GM03348 (cell line): ENCODE measurements around the gene SMARCA2.

ENCODE experiments used
- DNase-seq: peaks from one replicate; pipeline ENCODE4 v3.0.0; 2012; ENCODE audit warnings: low spot score

SMARCA2 gene

DNA sequence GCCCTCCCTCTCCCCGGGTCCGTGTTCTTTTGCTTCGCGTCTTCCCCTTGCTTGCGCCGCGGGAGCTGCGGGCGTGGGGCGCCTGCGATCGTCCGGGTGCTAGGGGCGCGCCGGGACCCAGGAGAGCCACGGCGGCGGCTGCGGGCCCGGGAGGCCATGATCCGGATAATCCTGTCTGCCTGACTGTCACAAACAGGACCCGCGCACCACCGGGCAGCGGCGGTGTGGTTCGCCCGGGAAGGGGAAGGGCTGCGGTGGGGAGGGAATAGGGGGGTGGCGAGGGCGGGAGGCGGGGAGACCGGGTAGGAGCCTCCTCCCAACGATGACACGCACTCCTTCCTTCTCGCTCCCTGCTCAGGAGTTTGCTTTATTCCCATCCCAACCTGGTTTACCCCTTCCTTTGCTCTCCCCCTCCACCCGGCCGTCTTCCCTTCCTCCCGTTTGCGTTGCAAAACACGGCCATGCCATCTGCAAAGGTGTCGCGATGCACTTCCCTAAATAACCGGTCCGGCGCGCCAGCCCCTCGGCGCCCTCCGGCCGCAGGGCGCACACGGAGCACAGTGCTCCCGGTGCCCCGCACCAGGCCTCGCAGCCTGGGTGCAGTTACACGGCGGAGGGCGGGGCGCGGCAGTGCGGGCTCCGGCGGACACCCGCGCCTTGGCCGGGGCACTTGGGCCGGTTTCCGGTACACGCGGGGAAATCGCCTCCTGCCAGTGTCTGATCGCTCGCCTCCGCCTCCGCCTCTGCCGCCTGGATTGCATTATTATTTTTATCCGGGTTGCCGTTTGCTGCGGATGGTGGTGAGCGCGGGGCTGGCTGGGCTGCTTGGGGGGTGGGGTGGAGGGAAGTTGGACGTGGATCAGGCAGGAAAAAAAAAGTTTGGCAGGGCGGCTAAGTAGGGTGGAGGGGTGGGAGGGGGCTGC lies 1.5 kb downstream of the SMARCA2 start:
- peak; percentile 94 for DNase-seq

DNA sequence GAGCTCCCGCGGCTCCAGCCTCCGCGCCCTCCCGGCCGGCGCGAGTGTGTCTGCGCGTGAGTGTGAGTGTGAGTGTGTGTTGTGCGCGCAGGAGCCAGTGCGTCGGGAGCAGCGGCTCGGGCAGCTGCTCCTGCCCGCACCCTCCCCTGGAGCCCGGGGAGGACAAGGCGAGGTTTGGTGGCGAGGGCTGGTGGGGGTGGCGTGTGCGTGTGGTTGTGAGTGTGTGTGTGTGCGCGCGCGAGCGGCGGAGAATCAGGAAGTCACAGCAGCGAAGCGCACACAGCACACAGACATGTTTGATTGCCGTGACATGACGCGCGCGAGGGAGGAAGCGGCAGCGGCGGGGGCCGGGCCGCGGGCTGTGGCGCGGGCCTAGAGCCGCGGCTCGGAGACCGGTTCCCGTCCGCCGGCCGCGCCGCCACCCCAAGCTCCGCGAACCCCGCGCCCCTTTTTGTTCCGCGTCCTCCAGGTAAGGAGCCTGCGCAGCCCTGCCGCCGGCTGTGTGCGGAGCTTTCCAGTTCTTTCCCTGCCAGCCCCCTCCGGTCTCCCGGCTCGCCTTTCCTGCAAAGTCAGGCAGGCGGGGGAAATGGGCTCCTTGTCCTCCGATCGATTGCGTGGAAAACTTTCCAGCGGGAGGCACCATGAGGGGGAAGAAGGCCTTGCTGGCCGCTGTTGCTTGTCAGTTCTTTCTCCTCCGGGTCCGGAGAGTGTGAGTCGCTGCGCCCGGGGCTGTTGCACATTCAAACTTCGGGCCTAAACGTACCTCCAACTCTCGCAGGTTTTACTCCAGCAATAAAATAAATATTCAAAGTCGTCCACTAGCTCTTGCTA lies 2.4 kb downstream of the SMARCA2 start:
- DNase-seq: peak; percentile 82

DNA sequence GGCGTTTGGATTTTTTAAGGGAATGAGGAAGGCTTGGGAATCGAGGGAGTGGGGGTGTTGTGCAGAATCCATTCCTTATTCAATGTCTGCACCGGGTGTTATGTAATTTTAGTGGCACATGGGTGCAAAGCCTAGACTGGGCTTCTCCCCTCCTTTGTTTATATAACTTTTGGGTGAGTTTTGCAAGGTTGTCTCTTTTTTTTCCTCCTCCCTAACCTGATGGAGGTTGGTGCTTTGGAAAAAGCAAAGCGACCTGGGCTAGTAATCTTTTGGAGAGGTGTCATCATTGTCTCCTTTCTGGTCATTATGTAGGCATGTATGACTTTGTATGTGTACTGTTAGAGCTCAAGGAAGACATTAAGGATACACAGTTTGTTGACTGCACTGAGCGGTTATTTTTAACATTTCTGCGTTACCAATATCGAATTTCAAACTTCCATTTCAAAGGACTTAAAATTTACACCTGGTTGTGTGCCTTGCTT lies 3.1 kb downstream of the SMARCA2 start:
- DNase-seq: no peak

DNA sequence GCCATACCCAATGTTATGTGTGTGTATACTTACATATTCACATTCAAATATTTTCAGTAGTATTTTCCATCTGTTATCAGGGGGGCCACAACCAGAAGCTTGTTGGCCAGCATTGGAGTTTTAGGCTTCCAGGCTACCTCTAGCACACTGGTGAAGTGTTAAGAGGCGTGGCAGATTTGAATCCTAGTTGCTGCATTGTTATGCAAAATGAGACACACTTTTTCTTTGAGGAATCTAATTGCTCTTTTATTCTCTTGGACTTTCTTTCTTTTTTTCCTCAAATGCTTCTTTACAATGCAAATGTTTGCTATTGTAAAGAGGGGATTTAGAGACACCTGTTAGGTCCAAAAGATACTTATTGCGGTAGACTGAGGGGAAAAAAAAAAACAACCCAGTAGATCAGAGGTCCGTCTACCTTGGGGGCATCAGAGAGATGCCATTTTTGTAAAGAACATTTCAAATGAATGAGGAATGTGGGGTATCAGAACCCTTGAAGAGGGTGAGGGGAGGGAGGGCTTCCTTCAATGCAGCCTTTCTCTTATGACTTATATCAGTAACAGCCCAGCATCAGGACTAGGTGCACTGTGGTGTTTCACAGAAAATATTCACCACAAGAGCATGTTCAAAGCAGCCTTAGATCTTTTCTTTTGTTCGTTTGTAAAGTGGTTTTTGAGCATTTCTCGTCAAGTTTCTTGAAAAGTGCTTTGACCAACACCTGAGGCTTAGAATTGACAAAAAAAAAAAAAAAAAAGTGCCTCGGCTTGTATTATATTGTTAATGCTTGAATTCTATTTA lies 3.8 kb downstream of the SMARCA2 start:
- no peak for DNase-seq

DNA sequence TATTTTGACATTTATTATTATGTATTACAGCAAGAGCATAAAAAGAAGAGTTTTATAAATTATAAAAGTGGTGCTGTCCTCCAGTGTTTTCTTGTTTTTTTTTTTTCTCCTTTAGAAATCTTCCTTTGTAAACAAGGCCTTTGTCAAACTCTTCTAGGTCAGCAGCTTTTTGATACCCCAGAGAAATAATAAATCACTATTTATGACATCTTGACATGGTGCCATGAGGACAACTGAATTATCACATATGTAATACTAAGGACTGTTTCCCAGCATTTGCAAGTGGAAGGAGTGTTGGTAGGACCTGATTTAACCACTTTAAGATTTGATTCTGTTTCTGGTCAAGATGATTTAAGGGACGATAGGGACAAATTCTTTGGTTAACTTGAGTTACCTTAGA lies 4.6 kb downstream of the SMARCA2 start:
- DNase-seq: no peak

DNA sequence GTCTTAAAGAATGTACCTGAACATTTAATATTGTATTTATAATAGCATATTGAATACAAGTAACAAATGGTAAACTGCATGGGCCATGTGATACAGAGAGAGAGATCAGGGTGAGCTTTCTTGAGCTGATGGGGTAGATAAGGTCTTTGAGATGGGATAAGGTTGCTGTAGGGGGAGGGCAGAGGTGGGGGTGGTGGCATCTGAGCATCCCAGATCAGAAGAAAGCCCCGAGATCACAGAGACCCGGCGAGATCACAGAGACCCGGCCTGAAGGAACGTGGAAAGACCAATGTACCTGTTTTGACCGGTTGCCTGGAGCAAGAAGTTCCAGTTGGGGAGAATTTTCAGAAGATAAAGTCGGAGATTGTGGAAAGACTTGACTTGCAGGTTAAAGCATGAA lies 6.6 kb downstream of the SMARCA2 start:
- DNase-seq: no peak

DNA sequence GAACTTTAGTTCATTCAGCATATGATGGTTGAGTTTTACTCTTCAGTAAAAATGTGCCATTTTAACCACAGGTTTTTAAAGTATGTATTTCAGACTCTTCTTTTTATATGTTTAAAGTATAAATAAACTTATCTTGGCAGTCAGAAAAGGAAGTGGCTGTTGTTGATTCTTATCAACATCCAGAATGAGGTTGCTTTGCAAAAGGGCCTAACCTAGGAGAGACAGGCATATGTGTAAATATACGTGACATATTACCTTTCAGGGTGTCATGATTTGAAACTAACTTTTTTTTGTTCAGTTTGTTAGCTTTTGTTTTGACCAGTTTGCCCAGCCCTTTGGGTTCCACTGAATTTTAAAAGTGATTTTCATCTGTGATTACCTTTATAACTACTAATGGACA lies 7.4 kb downstream of the SMARCA2 start:
- no peak for DNase-seq

DNA sequence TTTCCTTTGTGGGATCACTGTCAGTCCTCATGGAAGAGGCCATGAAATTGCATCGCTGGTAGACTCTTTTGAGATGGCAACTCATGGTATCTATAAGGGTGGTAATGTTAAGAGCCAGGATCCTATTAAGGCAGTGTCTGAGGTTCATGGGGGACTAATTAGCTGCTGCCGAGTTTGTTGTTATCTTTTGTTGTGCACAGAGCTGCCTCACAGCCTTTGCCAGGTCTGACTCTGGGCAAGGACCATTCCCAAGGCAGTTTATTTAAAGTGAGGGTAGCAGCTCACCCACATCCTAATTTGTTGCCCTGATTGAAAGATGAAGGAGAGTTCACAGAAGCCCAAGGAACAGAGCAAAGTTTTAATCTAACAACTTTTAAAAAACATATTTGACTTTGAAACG lies 7.9 kb downstream of the SMARCA2 start:
- DNase-seq: no peak

DNA sequence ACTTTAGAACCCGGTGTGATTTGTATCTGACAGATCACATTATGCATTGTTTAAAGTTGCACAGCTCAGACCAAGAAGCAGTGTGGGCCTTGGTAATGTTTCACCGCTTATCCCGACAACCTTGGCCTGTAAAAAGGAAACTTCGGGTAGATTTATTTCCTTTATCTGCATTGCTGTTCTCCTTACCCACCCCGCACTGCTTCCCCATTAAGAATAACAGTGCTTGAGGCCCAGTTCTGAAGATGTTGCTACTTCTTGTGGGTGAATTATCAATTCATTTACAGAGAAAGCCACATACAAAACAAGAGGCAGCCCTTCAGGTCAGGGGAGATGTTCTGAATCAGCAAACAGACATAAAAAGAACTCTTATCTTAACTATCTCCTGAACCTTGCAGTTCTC lies 8.4 kb downstream of the SMARCA2 start:
- no peak for DNase-seq

DNA sequence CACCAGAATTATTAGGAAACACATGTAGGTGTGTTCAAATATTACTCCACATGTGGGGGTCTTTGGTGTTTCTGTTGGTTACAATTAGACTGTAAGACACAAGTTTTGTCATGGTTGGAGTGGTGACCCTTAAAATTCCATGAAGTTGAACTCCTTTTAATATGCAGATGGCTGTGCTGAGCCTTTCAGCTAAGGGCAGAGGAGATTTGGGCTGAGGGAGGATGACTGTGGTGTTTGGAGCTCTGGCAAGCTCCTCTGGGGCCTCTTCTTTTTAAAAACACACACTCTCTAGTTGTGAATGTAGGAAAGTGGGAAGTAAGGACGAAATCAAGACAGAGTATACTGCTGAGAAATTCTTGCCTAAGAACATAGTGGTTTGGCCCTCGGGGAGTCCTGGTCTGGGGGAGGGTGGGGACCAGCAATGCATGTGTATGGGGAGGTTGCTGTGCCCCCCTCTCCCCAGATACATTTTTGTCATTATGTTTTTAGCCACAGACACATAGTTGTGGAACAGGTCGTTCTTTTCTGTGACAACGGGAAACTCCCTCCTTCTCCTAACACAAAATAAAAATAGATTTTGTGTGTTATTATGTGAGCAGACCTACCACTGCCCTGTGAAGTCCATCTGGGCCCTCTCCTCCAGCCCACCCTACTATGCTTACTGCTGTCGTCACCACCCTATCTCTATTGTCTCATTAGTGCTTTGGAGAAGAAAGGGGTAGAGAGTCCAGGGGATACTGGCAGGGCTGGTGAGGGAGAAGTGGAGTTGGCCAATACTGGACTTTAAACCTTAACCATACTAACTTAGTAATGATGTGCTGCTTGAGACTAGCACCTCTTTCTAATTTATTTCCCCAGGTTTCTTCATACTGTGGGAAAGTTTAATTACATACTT lies 10.0 kb downstream of the SMARCA2 start:
- no peak for DNase-seq

DNA sequence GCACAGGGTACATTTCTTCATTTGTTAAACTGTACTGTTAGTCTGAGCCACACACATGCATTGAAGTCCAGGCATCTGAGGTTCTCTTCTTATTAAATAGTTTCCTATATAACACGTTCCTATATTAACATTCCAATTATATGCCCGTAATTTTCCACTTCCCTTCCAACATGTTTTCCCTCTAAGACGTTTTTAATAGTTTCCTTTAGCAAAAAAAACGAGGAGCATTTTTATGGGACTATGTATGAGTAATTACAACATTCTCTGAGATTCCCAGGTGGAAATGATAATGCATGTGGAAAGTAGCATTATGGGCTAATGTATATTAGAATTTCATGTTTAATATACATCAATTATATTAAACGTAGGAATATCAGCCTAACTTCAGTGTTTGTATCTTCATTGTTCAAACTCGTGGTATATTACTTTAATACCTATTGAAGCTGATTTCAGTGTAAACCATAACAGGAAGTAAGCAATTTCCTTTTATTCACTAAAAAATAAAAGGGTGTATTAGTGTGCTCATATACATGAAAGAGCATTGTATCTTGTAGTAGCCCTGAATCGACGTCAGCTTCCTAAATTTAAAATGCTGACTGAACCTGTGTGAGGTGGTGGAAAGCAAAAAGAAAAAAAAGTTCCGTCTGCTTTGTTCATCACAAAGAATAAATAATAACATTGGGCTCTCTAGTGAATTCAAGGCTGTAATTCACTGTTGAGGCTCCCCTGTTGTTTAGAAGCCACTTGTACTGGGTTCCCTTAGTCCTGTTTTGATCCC lies 11.3 kb downstream of the SMARCA2 start:
- no peak for DNase-seq

DNA sequence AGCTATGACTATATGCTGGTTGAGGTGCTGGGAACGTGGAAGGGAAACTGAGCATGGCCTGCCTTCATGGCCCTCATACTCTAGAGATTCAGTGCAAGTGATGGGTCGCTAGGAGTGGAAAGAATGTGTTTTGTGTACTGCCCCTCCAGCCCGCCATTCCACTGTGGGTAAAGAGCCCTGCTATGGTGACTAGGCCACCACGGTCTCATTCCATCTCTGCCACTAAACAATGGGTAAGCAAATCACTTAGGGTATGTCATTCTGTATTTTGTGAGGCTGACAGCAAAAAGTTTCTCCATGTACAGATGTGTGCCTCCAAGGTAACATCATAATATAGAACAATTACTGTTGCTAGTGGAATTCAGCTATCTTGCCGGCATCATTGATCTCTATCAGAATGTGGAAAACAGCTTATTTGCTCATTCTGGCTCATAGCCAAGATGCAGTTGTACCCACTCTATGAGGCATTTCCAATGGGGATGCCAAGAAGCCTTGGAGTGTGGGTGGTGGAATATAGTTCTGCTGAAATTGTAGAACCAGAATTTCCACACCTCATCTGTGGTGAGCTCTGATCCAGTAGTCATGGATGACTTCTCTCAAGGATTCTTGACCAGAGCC lies 12.5 kb downstream of the SMARCA2 start:
- no peak for DNase-seq

DNA sequence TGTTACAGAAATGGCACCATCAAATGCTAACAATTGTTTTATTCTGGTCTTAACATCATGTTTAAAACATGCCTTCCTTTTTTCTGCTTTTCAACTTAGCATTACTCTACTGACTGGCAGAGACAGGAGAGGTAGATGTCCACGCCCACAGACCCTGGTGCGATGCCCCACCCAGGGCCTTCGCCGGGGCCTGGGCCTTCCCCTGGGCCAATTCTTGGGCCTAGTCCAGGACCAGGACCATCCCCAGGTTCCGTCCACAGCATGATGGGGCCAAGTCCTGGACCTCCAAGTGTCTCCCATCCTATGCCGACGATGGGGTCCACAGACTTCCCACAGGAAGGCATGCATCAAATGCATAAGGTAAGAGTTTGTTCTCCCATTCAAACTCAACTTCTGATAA lies 13.7 kb downstream of the SMARCA2 start:
- DNase-seq: no peak

DNA sequence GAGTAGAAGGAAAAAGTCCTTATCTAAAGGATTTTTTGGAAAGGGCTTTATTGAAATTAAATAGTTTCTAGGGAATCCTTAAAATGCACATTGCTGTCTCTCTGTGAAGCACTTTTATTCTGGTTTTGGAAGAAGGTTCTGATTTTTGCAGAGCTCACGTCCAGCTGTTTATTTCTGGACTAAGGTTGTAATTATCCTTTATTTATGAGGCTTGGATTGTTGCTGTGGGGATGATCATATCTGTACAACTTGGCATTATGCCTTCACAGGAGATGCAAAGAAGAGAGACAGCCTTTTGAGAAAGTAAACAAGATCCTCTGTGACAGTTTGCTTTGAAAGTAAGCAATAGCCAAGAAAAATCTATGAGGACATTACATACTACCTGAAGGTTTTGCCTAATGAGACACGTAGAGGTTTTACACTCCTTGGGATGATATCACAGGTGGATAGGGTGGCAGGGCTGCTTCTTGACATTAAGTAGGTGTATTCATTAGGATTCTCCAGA lies 14.6 kb downstream of the SMARCA2 start:
- DNase-seq: no peak

DNA sequence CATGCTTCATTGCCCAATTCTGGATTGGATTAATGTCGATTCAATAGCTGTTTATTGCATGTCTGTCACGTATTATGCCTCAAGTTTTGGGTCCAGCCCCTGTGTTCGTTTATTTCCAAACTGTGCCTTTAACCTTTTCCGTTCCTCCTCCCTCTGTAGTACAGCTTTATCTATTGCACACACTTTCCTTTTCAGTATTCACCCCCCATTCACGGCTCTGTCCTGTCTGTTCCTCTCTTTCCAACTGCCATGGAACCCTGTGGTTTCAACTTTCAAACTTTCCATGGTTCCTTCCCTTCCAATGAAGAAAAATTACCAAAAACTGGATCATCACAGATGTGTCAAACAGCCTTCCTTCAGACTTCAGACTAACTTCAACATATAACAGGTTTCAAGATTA lies 17.1 kb downstream of the SMARCA2 start:
- no peak for DNase-seq

DNA sequence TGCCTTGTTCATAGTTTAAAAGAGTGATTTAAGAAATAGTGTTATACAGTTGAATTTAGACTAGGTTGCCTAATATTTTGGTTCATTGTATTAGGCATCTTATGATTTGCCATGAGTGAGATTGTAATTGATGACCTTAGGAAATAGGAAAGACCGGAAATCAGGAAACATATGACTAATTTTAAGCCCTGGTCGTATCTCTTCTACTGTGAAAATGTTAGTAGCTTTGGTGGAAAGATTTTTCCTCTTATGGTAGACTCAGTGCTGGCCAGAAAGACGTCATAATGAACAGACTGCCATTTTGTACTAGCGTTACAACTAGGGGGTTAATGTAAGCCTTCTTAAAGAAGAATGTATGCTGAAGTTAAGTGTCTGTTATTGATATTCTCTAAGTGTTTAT lies 21.7 kb downstream of the SMARCA2 start:
- DNase-seq: no peak

DNA sequence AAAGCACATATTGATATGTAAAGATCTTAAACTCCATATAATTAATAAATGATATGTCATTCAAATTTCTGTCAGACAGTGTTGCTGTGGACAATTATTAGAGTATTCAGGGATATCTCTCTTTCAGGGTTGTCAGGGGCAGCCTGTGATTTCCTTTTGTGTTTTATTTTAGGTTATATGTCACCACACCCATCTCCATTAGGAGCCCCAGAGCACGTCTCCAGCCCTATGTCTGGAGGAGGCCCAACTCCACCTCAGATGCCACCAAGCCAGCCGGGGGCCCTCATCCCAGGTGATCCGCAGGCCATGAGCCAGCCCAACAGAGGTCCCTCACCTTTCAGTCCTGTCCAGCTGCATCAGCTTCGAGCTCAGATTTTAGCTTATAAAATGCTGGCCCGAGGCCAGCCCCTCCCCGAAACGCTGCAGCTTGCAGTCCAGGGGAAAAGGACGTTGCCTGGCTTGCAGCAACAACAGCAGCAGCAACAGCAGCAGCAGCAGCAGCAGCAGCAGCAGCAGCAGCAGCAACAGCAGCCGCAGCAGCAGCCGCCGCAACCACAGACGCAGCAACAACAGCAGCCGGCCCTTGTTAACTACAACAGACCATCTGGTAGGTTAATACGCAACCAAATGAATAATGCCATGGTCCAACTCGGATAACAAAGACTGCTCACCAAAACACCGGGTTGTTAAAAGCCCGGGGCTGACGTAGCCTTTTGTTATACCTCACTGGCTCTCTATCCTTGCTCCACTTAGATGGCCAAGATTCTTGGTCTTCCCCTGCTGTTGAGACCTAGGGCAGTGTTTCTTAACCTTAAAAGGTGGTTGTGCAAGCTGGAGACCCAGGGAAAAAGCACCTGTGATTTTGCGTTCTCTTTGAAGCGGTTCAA lies 24.4 kb downstream of the SMARCA2 start:
- no peak for DNase-seq

DNA sequence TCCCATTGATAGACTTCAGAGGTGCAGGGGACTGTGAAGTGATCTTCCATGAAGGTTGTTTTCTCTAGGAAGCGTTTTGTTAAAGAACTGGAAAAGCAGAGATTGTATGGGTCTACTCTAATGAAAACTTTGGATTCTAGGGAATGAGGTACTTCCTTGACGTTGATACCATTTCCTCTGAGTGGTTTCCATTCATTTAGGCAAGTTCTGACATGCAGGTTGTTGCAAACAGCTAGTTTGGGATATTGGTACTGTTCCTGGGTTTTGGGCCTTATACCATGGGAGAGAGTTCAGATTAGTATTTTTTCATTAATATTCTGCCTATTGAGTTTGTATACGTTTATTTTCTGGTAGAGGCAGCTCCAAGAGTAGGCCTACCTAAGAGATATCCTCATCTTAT lies 25.7 kb downstream of the SMARCA2 start:
- no peak for DNase-seq

DNA sequence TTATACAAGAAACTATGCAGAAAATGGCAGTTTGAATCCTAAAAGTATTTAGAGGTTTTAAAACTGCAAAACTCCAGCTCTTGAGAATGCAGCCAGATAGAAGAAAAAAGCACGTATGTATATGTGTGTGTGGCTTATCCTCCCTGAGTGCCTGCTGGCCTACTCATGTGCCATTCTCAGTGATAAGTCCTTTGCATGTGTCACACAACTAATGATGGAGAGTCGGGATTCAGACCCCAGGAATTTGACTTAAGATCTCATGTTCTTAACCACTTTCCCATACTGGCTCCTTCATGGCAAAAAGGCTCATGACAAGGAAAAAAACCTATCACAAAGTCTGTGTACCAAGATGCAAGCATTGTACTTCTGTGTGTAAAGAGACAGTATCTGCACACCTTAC lies 26.6 kb downstream of the SMARCA2 start:
- no peak for DNase-seq
